OCI-LY3 (cell line): ENCODE measurements around the gene MAML2.

Experiments used
- H2AFZ ChIP-seq: fragments of 200-600, 300-600 bp; shearing (Covaris generic); 2 replicates; pipeline ENCODE4 v1.6.0; 2014; ENCODE audit warnings: antibody characterized with exemption, low read depth, low read length
- H3K27ac ChIP-seq: fragments of 200-600, 300-600 bp; sonication (generic); 2 replicates; pipeline ENCODE4 v1.5.1; 2014; ENCODE audit warnings: mild to moderate bottlenecking, low read length, moderate library complexity, mixed read lengths
- H3K27me3 ChIP-seq: fragments of 200-600, 300-600 bp; sonication (generic); 2 replicates; pipeline ENCODE4 v1.6.1; 2014; ENCODE audit warnings: low read depth, low read length, mixed read lengths
- H3K36me3 ChIP-seq: fragments of 200-600, 300-600 bp; sonication (generic); replicated peaks from 2 replicates; pipeline ENCODE3; 2014; ENCODE audit warnings: low read depth, low read length, mixed read lengths
- H3K4me1 ChIP-seq: fragments of 300-600, 200-600 bp; sonication (generic); 2 replicates; pipeline ENCODE4 v1.6.1; 2014; ENCODE audit warnings: low read length, mixed read lengths
- H3K4me2 ChIP-seq: fragments of 200-600, 300-600 bp; sonication (generic); 2 replicates; pipeline ENCODE4 v1.6.1; 2014; ENCODE audit warnings: low read length, mixed read lengths
- H3K4me3 ChIP-seq: fragments of 300-600, 200-600 bp; sonication (generic); 2 replicates; pipeline ENCODE4 v1.5.1; 2014; ENCODE audit warnings: antibody characterized with exemption, mild to moderate bottlenecking, low read length, moderate library complexity
- H3K79me2 ChIP-seq: fragments of 300-600, 200-600 bp; shearing (Covaris generic); 2 replicates; pipeline ENCODE4 v1.6.1; 2014; ENCODE audit warnings: mild to moderate bottlenecking, low read length, mixed read lengths
- H3K9ac ChIP-seq: fragments of 300-600, 200-600 bp; shearing (Covaris generic); 2 replicates; pipeline ENCODE4 v1.6.0; 2014; ENCODE audit warnings: mild to moderate bottlenecking, low read length, moderate library complexity
- H3K9me3 ChIP-seq: fragments of 200-600, 300-600 bp; shearing (Covaris generic); 2 replicates; pipeline ENCODE4 v1.6.1; 2014; ENCODE audit warnings: low read length, mixed read lengths; ENCODE audit not compliant: insufficient read depth
- H4K20me1 ChIP-seq: fragments of 200-600, 300-600 bp; sonication (generic); 2 replicates; pipeline ENCODE4 v1.6.1; 2016; ENCODE audit warnings: low read length, mixed read lengths; ENCODE audit not compliant: insufficient read depth
- EZH2phosphoT487 ChIP-seq: fragments of 200-600 bp; shearing (Covaris generic); IDR thresholded peaks from 2 replicates; pipeline ENCODE4 v1.6.1; 2018; ENCODE audit warnings: antibody characterized with exemption, mixed run types, low read depth
- TF ChIP-seq, protein P1 (sequence below): fragments of 200-600, 300-600 bp; sonication (generic); IDR thresholded peaks from 2 replicates; pipeline ENCODE4 v1.5.1; 2014; ENCODE audit warnings: antibody characterized with exemption, low read length, low read depth

The MAML2 gene

DNA sequence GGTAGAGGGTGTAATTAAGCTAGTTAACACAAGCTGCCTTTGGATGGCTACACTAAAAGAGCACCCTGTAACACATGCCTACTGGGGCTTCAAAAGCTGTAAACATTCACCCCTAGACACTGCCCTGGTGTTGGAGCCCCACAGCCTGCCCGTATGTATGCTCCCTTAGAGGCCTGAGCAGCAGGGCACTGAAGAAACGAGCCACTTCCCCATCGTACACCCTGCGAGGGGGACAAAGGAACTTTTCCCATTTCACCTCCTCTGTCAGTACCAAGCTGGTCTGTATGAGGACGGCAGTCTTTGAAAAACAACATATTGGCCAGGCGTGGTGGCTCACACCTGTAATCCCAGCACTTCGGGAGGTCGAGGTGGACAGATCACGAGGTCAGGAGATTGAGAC lies 77.0 kb downstream of the MAML2 start:
- Histone ChIP-seq H3K36me3 (peaks cover 3% of the 10 kb centered on the region), H3K4me2 (no peak overlapping the region), H3K27ac (no peak overlapping the region), H3K9me3 (no peaks in the 10 kb centered on the region), H3K27me3 (no peaks in the 10 kb centered on the region), H3K4me1 (peaks cover 37% of the 10 kb centered on the region), H2AFZ (no peak overlapping the region), H4K20me1 (no peaks in the 10 kb centered on the region), H3K4me3 (no peak overlapping the region), H3K79me2 (peaks cover 12% of the 10 kb centered on the region; the same call in 1 of the 2 replicates), H3K9ac (no peak overlapping the region)
- TF ChIP-seq EZH2phosphoT487: no peak
- TF ChIP-seq, protein P1, sequence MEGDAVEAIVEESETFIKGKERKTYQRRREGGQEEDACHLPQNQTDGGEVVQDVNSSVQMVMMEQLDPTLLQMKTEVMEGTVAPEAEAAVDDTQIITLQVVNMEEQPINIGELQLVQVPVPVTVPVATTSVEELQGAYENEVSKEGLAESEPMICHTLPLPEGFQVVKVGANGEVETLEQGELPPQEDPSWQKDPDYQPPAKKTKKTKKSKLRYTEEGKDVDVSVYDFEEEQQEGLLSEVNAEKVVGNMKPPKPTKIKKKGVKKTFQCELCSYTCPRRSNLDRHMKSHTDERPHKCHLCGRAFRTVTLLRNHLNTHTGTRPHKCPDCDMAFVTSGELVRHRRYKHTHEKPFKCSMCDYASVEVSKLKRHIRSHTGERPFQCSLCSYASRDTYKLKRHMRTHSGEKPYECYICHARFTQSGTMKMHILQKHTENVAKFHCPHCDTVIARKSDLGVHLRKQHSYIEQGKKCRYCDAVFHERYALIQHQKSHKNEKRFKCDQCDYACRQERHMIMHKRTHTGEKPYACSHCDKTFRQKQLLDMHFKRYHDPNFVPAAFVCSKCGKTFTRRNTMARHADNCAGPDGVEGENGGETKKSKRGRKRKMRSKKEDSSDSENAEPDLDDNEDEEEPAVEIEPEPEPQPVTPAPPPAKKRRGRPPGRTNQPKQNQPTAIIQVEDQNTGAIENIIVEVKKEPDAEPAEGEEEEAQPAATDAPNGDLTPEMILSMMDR: no peak

DNA sequence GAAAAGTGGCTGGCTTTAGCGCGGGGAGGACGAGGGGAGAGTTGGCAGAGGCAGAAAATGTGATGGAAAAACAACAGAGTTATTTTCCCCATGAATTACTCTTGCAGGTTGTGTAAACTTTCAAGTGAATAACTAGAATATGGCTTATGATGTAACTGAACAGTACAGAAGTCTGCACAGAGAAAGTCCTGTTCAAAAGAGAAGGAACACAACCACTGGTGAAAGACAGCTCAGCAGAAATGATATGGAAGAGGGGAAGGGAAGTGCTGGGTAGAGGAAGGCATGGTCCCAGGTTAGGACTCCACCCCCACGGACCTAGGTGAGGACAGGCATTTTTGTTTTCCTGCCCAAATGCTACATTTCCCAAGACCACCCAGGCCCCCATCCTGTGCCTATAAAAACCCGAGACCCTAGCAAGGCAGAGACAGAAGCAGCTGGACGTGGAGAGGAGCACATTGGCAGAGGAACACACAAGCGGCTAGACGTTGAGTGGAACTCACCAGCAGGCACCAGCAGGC lies 77.7 kb downstream of the MAML2 start:
- Histone ChIP-seq H3K79me2 (peaks cover 12% of the 10 kb centered on the region; the same call in 1 of the 2 replicates), H3K4me1 (peaks cover 39% of the 10 kb centered on the region), H3K4me3 (no peak overlapping the region), H3K4me2 (no peak overlapping the region), H3K9me3 (no peaks in the 10 kb centered on the region), H3K27me3 (no peaks in the 10 kb centered on the region), H4K20me1 (no peaks in the 10 kb centered on the region), H3K36me3 (no peaks in the 10 kb centered on the region), H3K9ac (no peak overlapping the region), H2AFZ (no peak overlapping the region), H3K27ac (no peak overlapping the region)
- TF ChIP-seq, protein P1: no peak
- TF ChIP-seq EZH2phosphoT487: no peak

DNA sequence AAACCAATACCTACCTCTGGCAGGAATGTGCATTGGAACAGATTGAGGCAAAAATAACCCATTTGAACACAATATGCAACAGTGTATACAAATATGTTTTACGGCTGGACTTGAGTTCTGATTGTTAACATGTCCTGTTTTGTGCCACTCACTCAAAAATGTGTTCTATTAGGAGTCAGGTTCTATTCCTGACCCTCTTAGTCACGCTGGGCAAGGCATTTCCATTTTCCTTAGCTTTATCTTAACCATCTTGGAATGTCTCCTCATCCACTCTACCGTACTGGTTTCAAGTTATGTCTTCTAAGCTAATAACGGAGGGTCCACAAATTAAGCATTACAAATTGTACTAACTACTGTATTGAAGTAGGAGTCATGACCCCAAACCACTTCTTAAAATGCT lies 78.6 kb downstream of the MAML2 start:
- Histone ChIP-seq H2AFZ (no peak overlapping the region), H3K4me1 (peaks cover 45% of the 10 kb centered on the region), H3K4me2 (no peak overlapping the region), H4K20me1 (no peaks in the 10 kb centered on the region), H3K27ac (no peak overlapping the region), H3K36me3 (no peaks in the 10 kb centered on the region), H3K9me3 (no peaks in the 10 kb centered on the region), H3K27me3 (no peaks in the 10 kb centered on the region), H3K79me2 (peaks cover 12% of the 10 kb centered on the region; the same call in 1 of the 2 replicates), H3K4me3 (no peak overlapping the region), H3K9ac (no peak overlapping the region)
- TF ChIP-seq, protein P1: no peak
- TF ChIP-seq EZH2phosphoT487: no peak

DNA sequence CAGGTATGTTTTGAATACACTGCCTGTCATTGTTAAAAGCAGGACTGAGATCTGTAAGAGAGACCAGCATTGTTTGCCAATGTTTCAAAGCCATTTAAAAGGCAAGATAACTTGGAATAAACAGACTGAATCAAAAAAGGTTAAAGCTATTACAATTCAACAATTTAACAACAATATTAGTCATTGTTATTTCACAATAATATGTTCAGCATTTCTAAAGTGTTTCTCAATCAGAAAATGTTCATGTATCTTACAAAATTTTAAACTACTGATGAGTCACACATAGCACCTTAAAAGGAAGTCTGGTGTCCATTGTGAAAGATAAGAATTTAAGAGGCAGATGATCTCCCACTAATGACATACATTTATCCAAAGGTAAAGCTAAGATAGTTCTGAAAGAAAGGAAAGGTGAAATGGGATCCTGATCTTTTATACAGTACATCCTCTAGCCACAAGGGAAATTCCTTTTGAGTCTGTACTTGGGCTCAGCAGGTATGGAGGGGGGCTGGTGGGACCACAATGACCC lies 79.7 kb downstream of the MAML2 start:
- no peaks in the 10 kb centered on the region for H4K20me1 ChIP-seq
- H2AFZ ChIP-seq: no peak overlapping the region
- H3K4me2 ChIP-seq: no peak overlapping the region
- no peaks in the 10 kb centered on the region for H3K36me3 ChIP-seq
- H3K9me3 ChIP-seq: no peaks in the 10 kb centered on the region
- H3K9ac ChIP-seq: no peak overlapping the region
- H3K4me1 ChIP-seq: peaks cover 50% of the 10 kb centered on the region
- no peak overlapping the region for H3K27ac ChIP-seq
- H3K79me2 ChIP-seq: peaks cover 10% of the 10 kb centered on the region; the same call in 1 of the 2 replicates
- H3K4me3 ChIP-seq: no peak overlapping the region
- TF ChIP-seq, protein P1: no peak
- no peak for TF ChIP-seq EZH2phosphoT487
- no peaks in the 10 kb centered on the region for H3K27me3 ChIP-seq
